LNCaP clone FGC (cell line): ENCODE results near the gene TENT4A.
"Not testable (repeated sequence)": the region's sequence is repeated elsewhere in the genome, so short reads cannot be mapped to it uniquely, and the experiment has no call there.

Source experiments
- DNase-seq: peaks from one replicate; pipeline ENCODE4 v3.0.0-alpha.2; 2011; ENCODE audit warnings: low read depth
- H3K4me3 ChIP-seq: 2 replicates; pipeline ENCODE4 v1.5.1; 2011; ENCODE audit warnings: mild to moderate bottlenecking, low read depth, low read length, control low read depth
- CTCF ChIP-seq: IDR thresholded peaks from 2 replicates; pipeline ENCODE4 v1.5.1; 2012; ENCODE audit warnings: mild to moderate bottlenecking; ENCODE audit not compliant: control insufficient read depth, insufficient read depth; ENCODE audit errors: extremely low read depth

The TENT4A gene

GRCh38 chr5:6773342-6774035 lies 60.3 kb downstream of the TENT4A start:
- H3K4me3 ChIP-seq, result no peak overlapping the region
- no peak for DNase-seq
- TF ChIP-seq CTCF, result no peak

- not testable (repeated sequence) for DNase-seq, H3K4me3 ChIP-seq
Measured at GRCh38 chr5:6774207-6774606, 61.0 kb downstream of the TENT4A start.

GRCh38 chr5:6774721-6775204 lies 61.5 kb downstream of the TENT4A start:
- DNase-seq, result no peak
- TF ChIP-seq CTCF, result no peak
- no peak overlapping the region for H3K4me3 ChIP-seq

GRCh38 chr5:6775571-6775970 lies 62.3 kb downstream of the TENT4A start:
- DNase-seq, result no peak
- H3K4me3 ChIP-seq, result no peak overlapping the region

GRCh38 chr5:6780802-6781391 lies 67.7 kb downstream of the TENT4A start:
- DNase-seq, result no peak
- TF ChIP-seq CTCF, result peak; percentile 65
- no peak overlapping the region for H3K4me3 ChIP-seq

More at GRCh38 chr5:6775571-6775970, 62.3 kb downstream of the TENT4A start:
- no peak for TF ChIP-seq CTCF

GRCh38 chr5:6781716-6782115 lies 68.5 kb downstream of the TENT4A start:
- no peak for DNase-seq
- H3K4me3 ChIP-seq, result no peak overlapping the region
- no peak for TF ChIP-seq CTCF

GRCh38 chr5:6783787-6784186 lies 70.6 kb downstream of the TENT4A start:
- no peak for TF ChIP-seq CTCF
- no peak for DNase-seq
- H3K4me3 ChIP-seq, result no peak overlapping the region
